ENCODE results near the gene MBP.

DNA sequence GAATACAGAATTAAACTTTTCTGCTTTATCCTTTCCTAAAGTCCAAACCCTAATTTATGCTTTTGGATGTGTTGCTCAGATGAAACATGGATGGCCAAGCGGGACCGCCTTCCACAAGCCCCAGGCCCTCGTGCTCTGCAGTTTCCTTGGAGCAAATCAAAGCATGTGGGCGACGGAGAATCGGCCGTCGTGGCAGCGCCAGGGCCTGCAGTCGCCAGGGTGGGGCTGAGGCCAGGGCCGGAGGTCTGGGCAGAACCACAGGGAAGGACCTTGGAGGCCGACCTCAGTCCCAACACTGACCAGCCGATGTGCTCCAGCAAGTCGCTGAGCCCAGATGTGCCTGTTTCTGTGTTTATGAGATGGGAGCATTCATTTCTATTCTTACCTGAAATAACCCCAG is 108.1 kb downstream of the MBP start:
- TF ChIP-seq, protein P1, sequence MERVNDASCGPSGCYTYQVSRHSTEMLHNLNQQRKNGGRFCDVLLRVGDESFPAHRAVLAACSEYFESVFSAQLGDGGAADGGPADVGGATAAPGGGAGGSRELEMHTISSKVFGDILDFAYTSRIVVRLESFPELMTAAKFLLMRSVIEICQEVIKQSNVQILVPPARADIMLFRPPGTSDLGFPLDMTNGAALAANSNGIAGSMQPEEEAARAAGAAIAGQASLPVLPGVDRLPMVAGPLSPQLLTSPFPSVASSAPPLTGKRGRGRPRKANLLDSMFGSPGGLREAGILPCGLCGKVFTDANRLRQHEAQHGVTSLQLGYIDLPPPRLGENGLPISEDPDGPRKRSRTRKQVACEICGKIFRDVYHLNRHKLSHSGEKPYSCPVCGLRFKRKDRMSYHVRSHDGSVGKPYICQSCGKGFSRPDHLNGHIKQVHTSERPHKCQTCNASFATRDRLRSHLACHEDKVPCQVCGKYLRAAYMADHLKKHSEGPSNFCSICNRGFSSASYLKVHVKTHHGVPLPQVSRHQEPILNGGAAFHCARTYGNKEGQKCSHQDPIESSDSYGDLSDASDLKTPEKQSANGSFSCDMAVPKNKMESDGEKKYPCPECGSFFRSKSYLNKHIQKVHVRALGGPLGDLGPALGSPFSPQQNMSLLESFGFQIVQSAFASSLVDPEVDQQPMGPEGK (CRISPR knock-in tag; IDR thresholded peaks at IDR 0.05; ENCODE audit: borderline replicate concordance), result no peak
- TF ChIP-seq, protein P2, sequence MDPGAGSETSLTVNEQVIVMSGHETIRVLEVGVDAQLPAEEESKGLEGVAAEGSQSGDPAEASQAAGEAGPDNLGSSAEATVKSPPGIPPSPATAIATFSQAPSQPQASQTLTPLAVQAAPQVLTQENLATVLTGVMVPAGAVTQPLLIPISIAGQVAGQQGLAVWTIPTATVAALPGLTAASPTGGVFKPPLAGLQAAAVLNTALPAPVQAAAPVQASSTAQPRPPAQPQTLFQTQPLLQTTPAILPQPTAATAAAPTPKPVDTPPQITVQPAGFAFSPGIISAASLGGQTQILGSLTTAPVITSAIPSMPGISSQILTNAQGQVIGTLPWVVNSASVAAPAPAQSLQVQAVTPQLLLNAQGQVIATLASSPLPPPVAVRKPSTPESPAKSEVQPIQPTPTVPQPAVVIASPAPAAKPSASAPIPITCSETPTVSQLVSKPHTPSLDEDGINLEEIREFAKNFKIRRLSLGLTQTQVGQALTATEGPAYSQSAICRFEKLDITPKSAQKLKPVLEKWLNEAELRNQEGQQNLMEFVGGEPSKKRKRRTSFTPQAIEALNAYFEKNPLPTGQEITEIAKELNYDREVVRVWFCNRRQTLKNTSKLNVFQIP (CRISPR knock-in tag; IDR thresholded peaks at IDR 0.05; ENCODE audit: borderline replicate concordance, low read depth), result no peak
- no peak for TF ChIP-seq GLIS3 (CRISPR knock-in tag; IDR thresholded peaks at IDR 0.05)
- no peak for TF ChIP-seq ARNTL (CRISPR knock-in tag; IDR thresholded peaks at IDR 0.05; ENCODE audit: borderline replicate concordance, low read depth)
- no peak for TF ChIP-seq ZFP3 (CRISPR knock-in tag; IDR thresholded peaks at IDR 0.05)
- no peak for TF ChIP-seq ZNF8 (CRISPR knock-in tag; IDR thresholded peaks at IDR 0.05)
- TF ChIP-seq ZFP30 (CRISPR knock-in tag; IDR thresholded peaks at IDR 0.05), result no peak
- TF ChIP-seq ZNF70 (CRISPR knock-in tag; IDR thresholded peaks at IDR 0.05), result no peak
- TF ChIP-seq CSDC2 (CRISPR knock-in tag; IDR thresholded peaks at IDR 0.05), result no peak
- TF ChIP-seq ZC3H10 (CRISPR knock-in tag; IDR thresholded peaks at IDR 0.05), result no peak
- TF ChIP-seq RARB (CRISPR knock-in tag; IDR thresholded peaks at IDR 0.05), result no peak
- TF ChIP-seq ZNF565 (CRISPR knock-in tag; conservative IDR thresholded peaks at IDR 0.05; ENCODE audit: low read depth), result no peak

All from SK-N-SH treated with all-trans-retinoic acid at 6 μM for 48 hours (cell line).